Activated CD8-positive, alpha-beta T cell treated with anti-CD3 and anti-CD28 coated beads for 36 hours (primary cell): ENCODE results near the gene SEC16B. TPM values are rescaled to one million over a fixed set of nuclear protein-coding genes. Genes with fewer than 3 reads are reported as not detected.

Experiments used
- ATAC-seq: fragments of 200-7000 bp; cut with Tn5 transposase; one replicate; pipeline ENCODE4 v1.10.0; 2021; ENCODE audit warnings: mild to moderate bottlenecking, moderate library complexity
- CTCF ChIA-PET: fragments of 350-600 bp; sonication (Branson Sonifier 250); formaldehyde crosslinking; loops from one replicate; lab custom pipeline; 2021; ENCODE audit warnings: antibody characterized with exemption; lab: Charles Lee
- POLR2A ChIA-PET: fragments of 350-600 bp; sonication (Branson Sonifier 250); formaldehyde crosslinking; loops from one replicate; lab custom pipeline; 2021; ENCODE audit warnings: antibody characterized with exemption; lab: Charles Lee
- DNase-seq: peaks from one replicate; pipeline ENCODE4 v3.0.0-alpha.2; 2020
- H3K27ac Mint-ChIP-seq: one replicate; pipeline ENCODE4 v1.8.0; 2021; ENCODE audit warnings: mild to moderate bottlenecking, mixed read lengths
- H3K27me3 Mint-ChIP-seq: one replicate; pipeline ENCODE4 v1.8.0; 2021; ENCODE audit warnings: mixed read lengths
- H3K36me3 Mint-ChIP-seq: one replicate; pipeline ENCODE4 v1.8.0; 2021; ENCODE audit warnings: low read depth, mixed read lengths
- H3K4me1 Mint-ChIP-seq: one replicate; pipeline ENCODE4 v1.8.0; 2021; ENCODE audit warnings: low read depth, mixed read lengths
- H3K4me3 Mint-ChIP-seq: one replicate; pipeline ENCODE4 v1.8.0; 2021; ENCODE audit warnings: mild to moderate bottlenecking, moderate library complexity, mixed read lengths
- H3K9me3 Mint-ChIP-seq: one replicate; pipeline ENCODE4 v1.8.0; 2021; ENCODE audit warnings: mixed read lengths
- CTCF ChIP-seq: fragments of 200-600 bp; IDR thresholded peaks from one replicate; pipeline ENCODE4 v1.8.0; 2022; ENCODE audit warnings: antibody characterized with exemption, mild to moderate bottlenecking
- intact Hi-C: fragments of 100-400 bp; cut with micrococcal nuclease; formaldehyde crosslinking; loops from one replicate; pipeline ENCODE4 v1.10.0; 2022
- total RNA-seq, 2 experiments: library from RNA; stranded (reverse); gene quantifications; one replicate each; pipeline ENCODE4 v1.2.3, GENCODE V29; 2021

SEC16B gene
- total RNA-seq, 2 experiments from 2014 or later, result not detected

GRCh38 chr1:177945943-177946650 is 23.8 kb downstream of the SEC16B start:
- Mint-ChIP-seq H3K4me3 (no peak overlapping the region), H3K27me3 (peaks cover 1% of the 10 kb centered on the region), H3K27ac (no peak overlapping the region), H3K9me3 (no peaks in the 10 kb centered on the region), H3K4me1 (no peaks in the 10 kb centered on the region), H3K36me3 (no peaks in the 10 kb centered on the region)
- DNase-seq (peak; percentile 54), ATAC-seq (peak; percentile 51)
- ChIA-PET POLR2A (no interaction called here), CTCF (interaction anchor here (0.7 to 1.3 kb wide), 8 partner anchors 8 to 691 kb away, joined by 3 to 5 read pairs (median 3); no protein-coding TSS in a partner anchor)
- peak; percentile 74 for TF ChIP-seq CTCF
- intact Hi-C loops, result loop anchor here (10.0 kb wide), 1 partner anchor 1051 kb away; no protein-coding TSS in a partner anchor

- Mint-ChIP-seq H3K9me3 (no peaks in the 10 kb centered on the region), H3K27ac (no peak overlapping the region), H3K4me3 (no peak overlapping the region), H3K36me3 (no peaks in the 10 kb centered on the region), H3K4me1 (no peaks in the 10 kb centered on the region), H3K27me3 (peaks cover 1% of the 10 kb centered on the region)
- no peak for TF ChIP-seq CTCF
- DNase-seq (no peak), ATAC-seq (no peak)
- intact Hi-C loops, result loop anchor here (10.0 kb wide), 1 partner anchor 1049 kb away; no protein-coding TSS in a partner anchor
- POLR2A ChIA-PET, result no interaction called here
- CTCF ChIA-PET, result no interaction called here
Measured at GRCh38 chr1:177944016-177944949, 25.6 kb downstream of the SEC16B start.

DNA sequence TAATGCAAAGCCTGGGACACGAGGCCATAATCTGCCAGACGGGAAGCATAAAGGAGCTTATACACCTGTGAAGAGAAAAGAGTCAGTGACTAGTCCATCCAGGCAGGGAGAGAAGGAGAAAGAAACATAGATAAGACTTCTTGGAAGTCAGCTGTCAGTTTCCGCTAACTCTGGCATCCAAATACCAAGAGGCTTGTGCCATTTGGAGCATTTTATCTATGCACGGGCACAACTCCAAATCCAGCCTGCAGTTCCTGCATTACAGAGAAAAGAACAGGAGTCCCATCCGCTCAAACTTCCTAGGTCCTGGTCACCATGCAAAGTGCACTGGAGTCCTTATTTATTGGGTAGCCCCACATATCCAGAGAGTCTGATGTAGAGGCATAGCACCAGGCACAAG is 27.9 kb downstream of the SEC16B start:
- no peak for ATAC-seq
- DNase-seq, result no peak
- H3K9me3 Mint-ChIP-seq, result no peaks in the 10 kb centered on the region
- H3K27ac Mint-ChIP-seq, result no peak overlapping the region
- H3K4me3 Mint-ChIP-seq, result no peak overlapping the region
- H3K27me3 Mint-ChIP-seq, result no peaks in the 10 kb centered on the region
- ChIA-PET CTCF (no interaction called here), POLR2A (no interaction called here)
- no peak for TF ChIP-seq CTCF
- no peaks in the 10 kb centered on the region for H3K36me3 Mint-ChIP-seq
- intact Hi-C loops, result loop anchor here (10.0 kb wide), 1 partner anchor 1047 kb away; no protein-coding TSS in a partner anchor
- no peaks in the 10 kb centered on the region for H3K4me1 Mint-ChIP-seq

DNA sequence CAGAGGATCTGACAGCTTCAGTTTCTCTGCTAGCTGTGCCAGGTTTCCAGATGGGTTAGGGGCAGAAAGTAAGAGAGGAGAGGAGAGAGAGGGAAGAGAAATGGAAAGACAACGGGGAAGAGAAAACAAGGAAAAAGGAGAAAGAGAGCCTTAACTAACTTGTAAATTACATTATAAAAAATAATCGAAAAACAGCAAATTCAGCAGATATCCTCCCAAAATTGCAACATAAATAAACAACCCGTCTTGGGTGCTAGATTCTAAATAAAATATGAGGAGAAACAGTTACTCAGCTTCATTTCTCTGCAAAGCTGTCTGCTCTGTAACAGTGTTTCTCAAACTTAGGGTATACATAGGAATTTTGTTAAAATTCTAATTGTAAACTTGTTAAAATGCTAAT is 29.2 kb downstream of the SEC16B start:
- H3K36me3 Mint-ChIP-seq, result no peaks in the 10 kb centered on the region
- ATAC-seq (no peak), DNase-seq (no peak)
- CTCF ChIA-PET, result no interaction called here
- H3K4me1 Mint-ChIP-seq, result no peaks in the 10 kb centered on the region
- H3K4me3 Mint-ChIP-seq, result no peak overlapping the region
- no peak overlapping the region for H3K27ac Mint-ChIP-seq
- POLR2A ChIA-PET, result no interaction called here
- no peaks in the 10 kb centered on the region for H3K9me3 Mint-ChIP-seq
- no peaks in the 10 kb centered on the region for H3K27me3 Mint-ChIP-seq
- TF ChIP-seq CTCF, result no peak
- intact Hi-C loops, result loop anchor here (10.0 kb wide), 1 partner anchor 1046 kb away; no protein-coding TSS in a partner anchor
